Measurements from ENCODE around the gene AHR.

DNA sequence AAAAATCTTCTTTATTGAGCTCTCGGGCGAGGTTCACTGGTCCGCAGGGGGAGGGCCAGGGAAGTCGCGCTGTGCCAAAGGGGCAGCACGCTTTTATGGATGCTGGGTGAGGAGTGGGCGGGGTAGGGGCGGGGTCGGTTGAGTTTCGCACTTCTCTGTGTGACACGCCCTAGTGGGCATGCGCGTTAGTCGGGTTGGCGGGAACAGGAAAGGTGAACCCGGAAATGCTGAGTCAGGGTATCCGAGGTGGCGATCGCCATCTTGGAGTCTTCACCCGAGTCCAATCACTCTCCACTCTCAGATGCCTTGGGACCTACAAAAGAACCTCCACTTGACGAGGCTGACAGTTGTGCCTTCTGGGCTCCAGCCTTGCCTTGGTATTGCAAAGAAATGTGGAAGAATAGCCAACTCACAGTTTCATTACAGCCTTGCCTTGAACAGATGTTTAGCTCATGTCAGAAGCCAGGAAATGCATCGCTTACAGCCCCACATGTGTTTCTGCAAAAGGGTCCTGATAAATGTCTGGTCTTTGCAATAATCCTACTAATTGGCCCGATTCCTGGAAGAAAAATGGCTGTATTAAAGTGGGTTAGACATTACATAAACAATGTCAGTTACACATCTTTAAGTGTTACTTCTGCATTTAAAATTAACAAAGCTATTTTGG lies 64.1 kb downstream of the AHR start:
- TF ChIP-seq, protein P1, sequence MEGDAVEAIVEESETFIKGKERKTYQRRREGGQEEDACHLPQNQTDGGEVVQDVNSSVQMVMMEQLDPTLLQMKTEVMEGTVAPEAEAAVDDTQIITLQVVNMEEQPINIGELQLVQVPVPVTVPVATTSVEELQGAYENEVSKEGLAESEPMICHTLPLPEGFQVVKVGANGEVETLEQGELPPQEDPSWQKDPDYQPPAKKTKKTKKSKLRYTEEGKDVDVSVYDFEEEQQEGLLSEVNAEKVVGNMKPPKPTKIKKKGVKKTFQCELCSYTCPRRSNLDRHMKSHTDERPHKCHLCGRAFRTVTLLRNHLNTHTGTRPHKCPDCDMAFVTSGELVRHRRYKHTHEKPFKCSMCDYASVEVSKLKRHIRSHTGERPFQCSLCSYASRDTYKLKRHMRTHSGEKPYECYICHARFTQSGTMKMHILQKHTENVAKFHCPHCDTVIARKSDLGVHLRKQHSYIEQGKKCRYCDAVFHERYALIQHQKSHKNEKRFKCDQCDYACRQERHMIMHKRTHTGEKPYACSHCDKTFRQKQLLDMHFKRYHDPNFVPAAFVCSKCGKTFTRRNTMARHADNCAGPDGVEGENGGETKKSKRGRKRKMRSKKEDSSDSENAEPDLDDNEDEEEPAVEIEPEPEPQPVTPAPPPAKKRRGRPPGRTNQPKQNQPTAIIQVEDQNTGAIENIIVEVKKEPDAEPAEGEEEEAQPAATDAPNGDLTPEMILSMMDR (IDR thresholded peaks at IDR 0.05; ENCODE audit: low read length): no peak
- no peak for TF ChIP-seq EZH2phosphoT487 (IDR thresholded peaks at IDR 0.05; ENCODE audit: low read length)
- TF ChIP-seq EZH2 (optimal IDR thresholded peaks at IDR 0.05; ENCODE audit: low read depth, low read length): no peak

All from MM.1S (cell line).